Type B pancreatic cell (in vitro differentiated cells): Measurements from ENCODE around the gene LRRIQ1. TPM values are rescaled to one million over a fixed set of nuclear protein-coding genes. Genes with fewer than 3 reads are reported as not detected.

ENCODE experiments used
- DNase-seq: peaks from one replicate; pipeline ENCODE4 v3.0.0; 2021; ENCODE audit warnings: mixed read lengths; ENCODE audit not compliant: unreplicated experiment; ENCODE audit errors: extremely low spot score
- H3K27ac Mint-ChIP-seq: 2 replicates; pipeline ENCODE4 v1.8.0; 2021; ENCODE audit warnings: mild to moderate bottlenecking, mixed read lengths
- H3K27me3 Mint-ChIP-seq: 2 replicates; pipeline ENCODE4 v1.8.0; 2021; ENCODE audit warnings: mixed read lengths
- H3K36me3 Mint-ChIP-seq: 2 replicates; pipeline ENCODE4 v1.8.0; 2021; ENCODE audit warnings: mixed read lengths
- H3K4me1 Mint-ChIP-seq: one replicate; pipeline ENCODE4 v1.8.0; 2021; ENCODE audit warnings: mixed read lengths; ENCODE audit not compliant: unreplicated experiment
- H3K4me3 Mint-ChIP-seq: 2 replicates; pipeline ENCODE4 v1.8.0; 2021; ENCODE audit warnings: mild to moderate bottlenecking, mixed read lengths
- H3K9me3 Mint-ChIP-seq: 2 replicates; pipeline ENCODE4 v1.8.0; 2021; ENCODE audit warnings: mixed read lengths
- total RNA-seq: library from RNA; stranded (reverse); gene quantifications from 2 replicates; pipeline ENCODE4 v1.2.1, GENCODE V29; 2021; ENCODE audit warnings: low replicate concordance
- TF ChIP-seq, protein P1 (sequence below): fragments of 200-600 bp; sonication (generic); conservative IDR thresholded peaks from 2 replicates; pipeline ENCODE4 v1.5.0; 2021; ENCODE audit warnings: antibody characterized with exemption, mild to moderate bottlenecking

LRRIQ1 gene
- total RNA-seq, 1 donor from 2014 or later: 9.7 TPM

DNA sequence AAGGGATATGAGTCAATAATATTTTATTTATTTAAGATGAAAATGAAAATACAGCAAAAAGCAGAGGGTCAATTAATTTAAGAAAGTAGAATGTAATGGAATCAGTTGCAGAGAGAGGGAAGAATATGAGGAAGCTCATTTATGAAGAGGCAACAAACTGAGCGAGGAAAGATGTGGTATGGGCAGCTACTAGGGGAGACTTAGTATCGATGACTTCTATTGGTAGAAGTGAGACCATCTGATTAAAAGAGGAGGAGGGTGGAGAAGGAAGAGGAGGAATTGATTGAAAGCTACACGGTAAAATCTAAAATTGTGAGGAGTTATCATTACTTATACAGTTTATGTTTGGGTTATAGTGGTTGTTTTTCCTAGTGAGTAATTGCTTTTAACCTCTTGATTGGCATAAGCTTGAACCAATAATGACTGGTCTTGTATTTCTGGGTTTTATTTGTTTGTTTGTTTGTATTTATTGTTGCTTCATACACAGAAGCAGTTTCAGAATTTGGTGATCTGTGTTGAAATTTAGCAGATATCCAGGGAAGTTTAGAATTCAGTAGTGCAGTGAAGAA is 121.0 kb downstream of the LRRIQ1 start:
- H3K9me3 Mint-ChIP-seq: no peaks in the 10 kb centered on the region
- no peaks in the 10 kb centered on the region for H3K27me3 Mint-ChIP-seq
- no peak overlapping the region for H3K4me3 Mint-ChIP-seq
- TF ChIP-seq, protein P1, sequence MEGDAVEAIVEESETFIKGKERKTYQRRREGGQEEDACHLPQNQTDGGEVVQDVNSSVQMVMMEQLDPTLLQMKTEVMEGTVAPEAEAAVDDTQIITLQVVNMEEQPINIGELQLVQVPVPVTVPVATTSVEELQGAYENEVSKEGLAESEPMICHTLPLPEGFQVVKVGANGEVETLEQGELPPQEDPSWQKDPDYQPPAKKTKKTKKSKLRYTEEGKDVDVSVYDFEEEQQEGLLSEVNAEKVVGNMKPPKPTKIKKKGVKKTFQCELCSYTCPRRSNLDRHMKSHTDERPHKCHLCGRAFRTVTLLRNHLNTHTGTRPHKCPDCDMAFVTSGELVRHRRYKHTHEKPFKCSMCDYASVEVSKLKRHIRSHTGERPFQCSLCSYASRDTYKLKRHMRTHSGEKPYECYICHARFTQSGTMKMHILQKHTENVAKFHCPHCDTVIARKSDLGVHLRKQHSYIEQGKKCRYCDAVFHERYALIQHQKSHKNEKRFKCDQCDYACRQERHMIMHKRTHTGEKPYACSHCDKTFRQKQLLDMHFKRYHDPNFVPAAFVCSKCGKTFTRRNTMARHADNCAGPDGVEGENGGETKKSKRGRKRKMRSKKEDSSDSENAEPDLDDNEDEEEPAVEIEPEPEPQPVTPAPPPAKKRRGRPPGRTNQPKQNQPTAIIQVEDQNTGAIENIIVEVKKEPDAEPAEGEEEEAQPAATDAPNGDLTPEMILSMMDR: no peak
- H3K36me3 Mint-ChIP-seq: no peaks in the 10 kb centered on the region
- no peak overlapping the region for H3K27ac Mint-ChIP-seq
- DNase-seq: no peak
- peaks cover 4% of the 10 kb centered on the region for H3K4me1 Mint-ChIP-seq

DNA sequence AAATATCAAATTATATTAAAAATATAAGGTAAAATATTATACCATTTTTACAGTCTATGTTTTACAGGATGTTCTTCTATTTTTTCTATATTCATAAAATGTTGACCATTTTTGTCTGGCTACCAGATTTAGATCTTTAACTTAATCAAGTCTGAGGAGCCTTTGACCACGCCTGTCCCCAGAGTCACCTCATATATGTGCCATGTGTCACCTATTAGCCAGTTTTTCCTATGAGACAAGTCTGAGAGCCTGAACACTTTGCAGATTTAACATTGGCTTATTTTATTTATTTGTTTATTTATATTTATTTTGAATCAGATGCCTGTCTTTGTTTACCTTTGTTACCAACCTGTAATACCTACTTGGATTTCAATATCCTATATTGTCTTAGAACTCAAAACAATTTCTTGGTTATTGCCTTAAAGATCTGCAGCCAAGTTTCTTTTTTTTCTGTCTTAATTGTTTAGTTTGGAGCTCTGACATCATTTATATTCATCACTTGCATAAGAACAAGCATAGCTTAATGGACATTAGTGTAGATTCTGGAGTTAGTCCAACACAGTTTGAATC is 127.7 kb downstream of the LRRIQ1 start:
- Mint-ChIP-seq H3K9me3 (no peaks in the 10 kb centered on the region), H3K4me3 (no peak overlapping the region), H3K36me3 (no peaks in the 10 kb centered on the region), H3K27me3 (no peaks in the 10 kb centered on the region), H3K27ac (no peak overlapping the region), H3K4me1 (no peaks in the 10 kb centered on the region)
- TF ChIP-seq, protein P1: no peak
- DNase-seq: no peak

DNA sequence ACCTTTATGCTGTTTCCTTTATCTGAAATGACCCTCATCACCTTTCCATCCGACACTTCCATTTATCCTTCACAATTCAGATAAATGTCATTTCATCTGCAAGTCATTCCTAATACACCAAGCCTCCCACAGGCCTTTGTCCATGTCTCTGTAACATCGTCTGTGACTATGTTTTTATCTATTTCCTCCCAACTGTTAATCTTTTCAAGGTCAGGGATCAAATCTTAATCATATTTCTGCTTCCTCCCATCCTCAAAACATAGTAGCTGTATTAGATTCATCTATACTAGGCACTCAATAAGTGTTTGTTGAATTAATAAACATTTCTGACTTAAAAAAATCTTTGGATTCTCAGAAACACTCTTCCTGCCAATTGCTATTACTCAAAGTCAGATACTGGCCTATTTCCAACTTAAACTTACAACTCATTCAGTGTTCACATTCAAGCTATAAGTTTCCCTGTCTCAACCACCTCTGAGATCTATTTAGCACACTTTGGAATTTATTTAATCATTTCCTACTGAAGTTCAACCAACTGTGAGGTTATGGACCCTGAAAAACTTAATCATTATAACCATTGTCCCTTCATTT is 143.6 kb downstream of the LRRIQ1 start:
- no peaks in the 10 kb centered on the region for H3K36me3 Mint-ChIP-seq
- TF ChIP-seq, protein P1: no peak
- H3K4me1 Mint-ChIP-seq: peaks cover 4% of the 10 kb centered on the region
- H3K9me3 Mint-ChIP-seq: no peaks in the 10 kb centered on the region
- H3K27ac Mint-ChIP-seq: no peak overlapping the region
- DNase-seq: no peak
- H3K4me3 Mint-ChIP-seq: no peak overlapping the region
- no peaks in the 10 kb centered on the region for H3K27me3 Mint-ChIP-seq

DNA sequence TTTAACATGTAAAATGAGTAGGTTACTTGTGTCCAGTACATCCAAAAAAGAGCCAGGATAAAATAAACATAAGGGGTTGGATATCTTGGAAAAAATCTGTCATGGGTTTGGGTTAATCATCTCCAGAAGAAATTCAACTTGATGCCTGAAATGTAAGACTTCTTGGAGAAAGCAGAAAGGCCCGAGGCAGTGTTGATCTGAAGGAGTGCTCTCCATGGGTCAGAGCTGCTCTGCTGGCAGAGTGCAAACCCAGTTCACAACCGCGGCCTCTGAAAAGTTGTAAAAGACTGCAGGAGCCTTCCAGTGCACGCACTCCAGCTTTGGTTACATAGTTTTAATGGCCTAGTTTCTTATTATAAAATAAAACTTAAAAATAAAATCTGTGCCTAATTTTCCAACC is 146.5 kb downstream of the LRRIQ1 start:
- Mint-ChIP-seq H3K4me3 (no peak overlapping the region), H3K27me3 (no peaks in the 10 kb centered on the region), H3K4me1 (peaks cover 4% of the 10 kb centered on the region), H3K9me3 (no peaks in the 10 kb centered on the region), H3K27ac (no peak overlapping the region), H3K36me3 (no peaks in the 10 kb centered on the region)
- TF ChIP-seq, protein P1: no peak
- DNase-seq: no peak

DNA sequence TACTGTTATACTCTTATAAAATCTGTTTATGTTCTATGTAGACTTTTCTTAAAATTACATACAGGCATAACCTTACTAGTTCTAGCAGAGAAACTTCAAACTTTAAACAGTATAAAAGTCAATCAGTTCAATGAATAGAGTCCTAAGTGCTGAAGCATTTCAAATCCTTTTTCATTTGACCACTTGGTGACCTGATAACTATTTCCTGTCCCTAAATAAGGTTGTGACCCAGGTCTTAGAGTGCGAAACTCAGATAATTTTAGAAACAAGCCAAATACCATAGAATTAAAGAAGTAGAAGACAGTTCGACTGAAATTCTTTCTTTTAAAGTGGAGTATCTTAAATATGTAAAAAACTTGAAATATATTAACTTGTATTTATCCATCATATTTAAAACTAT is 147.7 kb downstream of the LRRIQ1 start:
- H3K9me3 Mint-ChIP-seq: no peaks in the 10 kb centered on the region
- no peak overlapping the region for H3K27ac Mint-ChIP-seq
- H3K4me1 Mint-ChIP-seq: peaks cover 4% of the 10 kb centered on the region
- no peaks in the 10 kb centered on the region for H3K27me3 Mint-ChIP-seq
- no peaks in the 10 kb centered on the region for H3K36me3 Mint-ChIP-seq
- TF ChIP-seq, protein P1: no peak
- no peak overlapping the region for H3K4me3 Mint-ChIP-seq
- DNase-seq: no peak
